NCI-H146 treated with DMSO at 0.1 percent for 48 hours (cell line): ENCODE data around the gene GGTLC2.
"Not testable (repeated sequence)": the region's sequence is repeated elsewhere in the genome, so short reads cannot be mapped to it uniquely, and the experiment has no call there.

Experiments used
- DNase-seq: peaks from one replicate; lab custom pipeline; 2025; ENCODE audit not compliant: unreplicated experiment; lab: John Stamatoyannopoulos, UW

The GGTLC2 gene

GRCh38 chr22:22667966-22668880, 23.8 kb downstream of the GGTLC2 start:
- no peak for DNase-seq

- DNase-seq = no peak
These were observed 24.7 kb downstream of the GGTLC2 start for GRCh38 chr22:22669093-22669492.

- no peak for DNase-seq
These were observed 25.8 kb downstream of the GGTLC2 start for GRCh38 chr22:22670076-22670795.

- DNase-seq = no peak
These were observed 27.1 kb downstream of the GGTLC2 start for GRCh38 chr22:22671506-22671905.

- DNase-seq = no peak
These were observed 28.7 kb downstream of the GGTLC2 start for GRCh38 chr22:22673099-22673498.

GRCh38 chr22:22673628-22674027, 29.2 kb downstream of the GGTLC2 start:
- DNase-seq = no peak

- no peak for DNase-seq
These were observed 30.1 kb downstream of the GGTLC2 start for GRCh38 chr22:22674467-22674866.

- no peak for DNase-seq
These were observed 34.6 kb downstream of the GGTLC2 start for GRCh38 chr22:22678970-22679369.

GRCh38 chr22:22680396-22680795, 36.0 kb downstream of the GGTLC2 start:
- no peak for DNase-seq

- no peak for DNase-seq
These were observed 36.9 kb downstream of the GGTLC2 start for GRCh38 chr22:22681221-22681739.

GRCh38 chr22:22682196-22682595, 37.8 kb downstream of the GGTLC2 start:
- no peak for DNase-seq

GRCh38 chr22:22682807-22683667, 38.6 kb downstream of the GGTLC2 start:
- no peak for DNase-seq

GRCh38 chr22:22683668-22684361, 39.4 kb downstream of the GGTLC2 start:
- no peak for DNase-seq

- no peak for DNase-seq
These were observed 40.5 kb downstream of the GGTLC2 start for GRCh38 chr22:22684580-22685561.

- DNase-seq = no peak
These were observed 41.2 kb downstream of the GGTLC2 start for GRCh38 chr22:22685586-22685985.

- not testable (repeated sequence) for DNase-seq
These were observed 42.0 kb downstream of the GGTLC2 start for GRCh38 chr22:22686202-22687115.

GRCh38 chr22:22687638-22688500, 43.5 kb downstream of the GGTLC2 start:
- no peak for DNase-seq
